Spinal cord (tissue), 10 donors: Measurements from ENCODE around the gene LENG8. TPM values are rescaled to one million over a fixed set of nuclear protein-coding genes. Genes with fewer than 3 reads are reported as not detected.

Source experiments
- DNase-seq, 6 donors: peaks; one replicate each; pipeline versions ENCODE4 v3.0.0 to v3.0.0-alpha.2; 2013 to 2015; ENCODE audit warnings: low spot score in 6 of 6, low read depth in 4 of 6
- H3K27ac ChIP-seq: one replicate; pipeline ENCODE4 v1.5.1; 2013; ENCODE audit warnings: low read depth, low read length, control low read depth
- H3K27me3 ChIP-seq: one replicate; pipeline ENCODE4 v1.6.1; 2013; ENCODE audit warnings: low read length; ENCODE audit not compliant: control insufficient read depth, insufficient read depth
- H3K36me3 ChIP-seq: one replicate; pipeline ENCODE4 v1.6.1; 2013; ENCODE audit warnings: low read length; ENCODE audit not compliant: control insufficient read depth, insufficient read depth
- H3K4me1 ChIP-seq: one replicate; pipeline ENCODE4 v1.6.1; 2013; ENCODE audit warnings: low read length; ENCODE audit not compliant: control insufficient read depth, insufficient read depth
- H3K4me3 ChIP-seq: one replicate; pipeline ENCODE4 v1.5.1; 2013; ENCODE audit warnings: low read depth, low read length, control low read depth
- H3K9me3 ChIP-seq: one replicate; pipeline ENCODE4 v1.6.1; 2013; ENCODE audit warnings: low read length; ENCODE audit not compliant: control insufficient read depth, insufficient read depth
- WGBS: methylation state at CpG from one replicate; pipeline ENCODE4 v1.1.5; 2013; ENCODE audit warnings: missing lambda C conversion rate; ENCODE audit not compliant: insufficient coverage; 5-methylcytosine and 5-hydroxymethylcytosine counted together
- polyA plus RNA-seq, 2 donors: library from polyadenylated mRNA; unstranded; fragments of 120-200 nt; gene quantifications; one replicate each; pipeline ENCODE4 v1.2.1, GENCODE V29; 2013; ENCODE audit not compliant: insufficient read length in 2 of 2
- total RNA-seq, 2 donors: library from RNA; depleted of rRNA in 1 of 2; stranded (reverse); fragments of 120-200 nt in 1 of 2; fragments of >200 nt in 1 of 2; gene quantifications; one replicate each; pipeline versions ENCODE4 v1.2.3 to v1.2.4, GENCODE V29; 2013 to 2014
- donor health status: healthy.

LENG8 gene
- total and polyA plus RNA-seq, 4 donors = 25.3 to 269 (median 126) TPM

- Histone ChIP-seq H3K27ac (no peak overlapping the region), H3K9me3 (no peaks in the 10 kb centered on the region), H3K4me1 (peaks cover 27% of the 10 kb centered on the region), H3K36me3 (peaks cover 65% of the 10 kb centered on the region), H3K4me3 (no peak overlapping the region), H3K27me3 (no peaks in the 10 kb centered on the region)
- 96% methylated on average over 11 of the region's 11 CpGs for WGBS
- DNase-seq = no peak
These were observed 3.0 kb downstream of the LENG8 start for GRCh38 chr19:54451997-54452396.

- WGBS = 93% methylated on average over 11 of the region's 11 CpGs
- no peaks in the 10 kb centered on the region for H3K9me3 ChIP-seq
- no peaks in the 10 kb centered on the region for H3K27me3 ChIP-seq
- no peak for DNase-seq
- H3K27ac ChIP-seq = no peak overlapping the region
- peaks cover 24% of the 10 kb centered on the region for H3K4me1 ChIP-seq
- peaks cover 71% of the 10 kb centered on the region for H3K36me3 ChIP-seq
- no peak overlapping the region for H3K4me3 ChIP-seq
These were observed 3.6 kb downstream of the LENG8 start for GRCh38 chr19:54452626-54453025.

GRCh38 chr19:54453921-54454780 lies 5.2 kb downstream of the LENG8 start:
- 92% methylated on average over 29 of the region's 31 CpGs for WGBS
- Histone ChIP-seq H3K4me1 (peaks cover 16% of the 10 kb centered on the region), H3K4me3 (no peak overlapping the region), H3K36me3 (peaks cover 86% of the 10 kb centered on the region), H3K9me3 (no peaks in the 10 kb centered on the region), H3K27ac (no peak overlapping the region), H3K27me3 (no peaks in the 10 kb centered on the region)
- DNase-seq = no peak

- 94% methylated on average over 31 of the region's 33 CpGs for WGBS
- Histone ChIP-seq H3K9me3 (no peaks in the 10 kb centered on the region), H3K36me3 (peaks cover 95% of the 10 kb centered on the region), H3K27ac (no peak overlapping the region), H3K4me3 (no peak overlapping the region), H3K27me3 (no peaks in the 10 kb centered on the region), H3K4me1 (peaks cover 14% of the 10 kb centered on the region)
- DNase-seq = no peak
These were observed 6.0 kb downstream of the LENG8 start for GRCh38 chr19:54454781-54455675.

GRCh38 chr19:54455786-54456422 lies 6.9 kb downstream of the LENG8 start:
- 95% methylated on average over 36 of the region's 40 CpGs for WGBS
- Histone ChIP-seq H3K36me3 (peaks cover 98% of the 10 kb centered on the region), H3K4me1 (peaks cover 5% of the 10 kb centered on the region)

GRCh38 chr19:54456423-54457373 lies 7.7 kb downstream of the LENG8 start:
- no peak for DNase-seq
- no peaks in the 10 kb centered on the region for H3K9me3 ChIP-seq
- H3K36me3 ChIP-seq = peaks cover 100% of the 10 kb centered on the region
- H3K4me3 ChIP-seq = no peak overlapping the region
- 94% methylated on average over 50 of the region's 51 CpGs for WGBS
- H3K27me3 ChIP-seq = no peaks in the 10 kb centered on the region
- H3K4me1 ChIP-seq = no peaks in the 10 kb centered on the region
- no peak overlapping the region for H3K27ac ChIP-seq

More at GRCh38 chr19:54455786-54456422, 6.9 kb downstream of the LENG8 start:
- Histone ChIP-seq H3K27me3 (no peaks in the 10 kb centered on the region), H3K4me3 (no peak overlapping the region), H3K9me3 (no peaks in the 10 kb centered on the region), H3K27ac (no peak overlapping the region)
- DNase-seq = no peak

GRCh38 chr19:54457773-54458647 lies 9.0 kb downstream of the LENG8 start:
- Histone ChIP-seq H3K4me3 (no peak overlapping the region), H3K27ac (no peak overlapping the region), H3K4me1 (peaks cover 12% of the 10 kb centered on the region), H3K9me3 (no peaks in the 10 kb centered on the region), H3K27me3 (no peaks in the 10 kb centered on the region), H3K36me3 (peaks cover 99% of the 10 kb centered on the region)
- 96% methylated on average over 42 of the region's 42 CpGs for WGBS
- no peak for DNase-seq

GRCh38 chr19:54458648-54459281 lies 9.8 kb downstream of the LENG8 start:
- H3K27ac ChIP-seq = no peak overlapping the region
- peaks cover 18% of the 10 kb centered on the region for H3K4me1 ChIP-seq
- no peak overlapping the region for H3K4me3 ChIP-seq
- 91% methylated on average over 10 of the region's 11 CpGs for WGBS
- H3K36me3 ChIP-seq = peaks cover 91% of the 10 kb centered on the region
- H3K27me3 ChIP-seq = no peaks in the 10 kb centered on the region
- H3K9me3 ChIP-seq = no peaks in the 10 kb centered on the region
- no peak for DNase-seq
